GM12891 (cell line): ENCODE measurements around the gene GLYATL2.

Experiments
- POLR2A ChIP-seq: IDR thresholded peaks from 2 replicates; pipeline ENCODE4 v1.6.1; 2011; ENCODE audit warnings: low read depth, low read length, control low read depth
- POLR2AphosphoS5 ChIP-seq: IDR thresholded peaks from 2 replicates; pipeline ENCODE4 v1.6.1; 2011; ENCODE audit warnings: low read depth, low read length, control low read depth
- TAF1 ChIP-seq: IDR thresholded peaks from 2 replicates; pipeline ENCODE4 v1.6.1; 2011; ENCODE audit warnings: low read depth, low read length, control low read depth

DNA sequence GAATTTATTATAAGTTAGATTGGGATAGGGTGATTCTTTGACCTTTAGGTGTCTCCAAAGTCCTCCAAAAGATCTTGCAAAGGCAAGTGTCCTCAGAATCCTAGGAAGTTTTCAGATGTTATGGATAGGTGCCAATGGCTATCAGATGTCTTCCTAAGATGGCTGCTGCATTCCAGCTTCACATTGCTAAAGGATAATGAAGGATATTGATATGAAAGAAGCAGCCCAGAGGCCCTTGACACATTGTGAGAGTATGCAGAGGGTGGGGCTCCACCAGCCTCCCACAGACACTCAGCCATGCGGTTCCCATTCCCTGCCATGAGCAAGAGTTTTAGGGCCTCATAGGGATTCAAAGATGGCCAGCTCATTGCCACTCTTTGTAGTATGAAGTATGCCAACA lies 22.3 kb upstream of the GLYATL2 start:
- no peak for TF ChIP-seq POLR2AphosphoS5
- TF ChIP-seq POLR2A = no peak
- no peak for TF ChIP-seq TAF1
